Left renal pelvis (tissue), 4 donors: Measurements from ENCODE around the gene SOCS6. TPM values are rescaled to one million over a fixed set of nuclear protein-coding genes. Genes with fewer than 3 reads are reported as not detected.

Experiments used
- DNase-seq, 4 donors: peaks; one replicate each; pipeline ENCODE4 v3.0.0-alpha.2; 2013; ENCODE audit warnings: low read depth in 4 of 4, low spot score in 3 of 4
- polyA plus RNA-seq, 4 donors: library from polyadenylated mRNA; unstranded; fragments of 120-200 nt; gene quantifications; one replicate each; pipeline ENCODE4 v1.2.1, GENCODE V29; 2013; ENCODE audit not compliant: insufficient read length in 4 of 4

Gene SOCS6
- polyA plus RNA-seq, 4 donors: 29.3 to 32.3 (median 30.1) TPM

- no peak for DNase-seq
Measured at GRCh38 chr18:70377857-70378701, 89.2 kb downstream of the SOCS6 start.

Other genes with a start within 250 kb of the SOCS6 start
- gene RTTN, start 83.4 kb upstream of the SOCS6 start, polyA plus RNA-seq: 10 to 100 TPM; 15.7 to 18.7 (median 17.7) TPM